RWPE2 (cell line): ENCODE data around the gene TLE3.

ENCODE experiments used
- ATAC-seq: fragments of 200-7000 bp; cut with Tn5 transposase; 3 replicates; pipeline ENCODE4 v1.9.1; 2021; ENCODE audit warnings: low read depth
- DNase-seq: peaks from one replicate; pipeline ENCODE4 v3.0.0-alpha.2; 2020; ENCODE audit warnings: low spot score
- H3K27ac ChIP-seq: fragments of 450-650 bp; 2 replicates; pipeline ENCODE4 v1.5.1; 2017; ENCODE audit warnings: mild to moderate bottlenecking; ENCODE audit not compliant: poor library complexity, severe bottlenecking
- H3K27me3 ChIP-seq: fragments of 250-450 bp; sonication (Bioruptor Pico); 2 replicates; pipeline ENCODE4 v1.5.1; 2021; ENCODE audit warnings: mild to moderate bottlenecking, moderate library complexity; ENCODE audit not compliant: insufficient read depth, poor library complexity, severe bottlenecking
- H3K36me3 ChIP-seq: fragments of 250-450 bp; sonication (Bioruptor Pico); 2 replicates; pipeline ENCODE4 v1.5.1; 2020; ENCODE audit warnings: low read depth, mild to moderate bottlenecking, moderate library complexity
- H3K4me1 ChIP-seq: fragments of 250-450 bp; sonication (Bioruptor Pico); 2 replicates; pipeline ENCODE4 v1.5.1; 2021; ENCODE audit warnings: mild to moderate bottlenecking, moderate library complexity; ENCODE audit not compliant: insufficient read depth, poor library complexity, severe bottlenecking
- H3K4me3 ChIP-seq: fragments of 250-450 bp; sonication (Bioruptor Pico); 2 replicates; pipeline ENCODE4 v1.5.1; 2021; ENCODE audit warnings: mild to moderate bottlenecking, moderate library complexity; ENCODE audit not compliant: severe bottlenecking
- H3K9me3 ChIP-seq: fragments of 250-450 bp; sonication (Bioruptor Pico); 2 replicates; pipeline ENCODE4 v1.5.1; 2021; ENCODE audit warnings: mild to moderate bottlenecking, moderate library complexity; ENCODE audit not compliant: severe bottlenecking
- TF ChIP-seq, protein P1 (sequence below): fragments of 450-650 bp; IDR thresholded peaks from one replicate; pipeline ENCODE4 v1.5.1; 2017; ENCODE audit warnings: mild to moderate bottlenecking, moderate library complexity; ENCODE audit not compliant: poor library complexity, severe bottlenecking

The TLE3 gene

DNA sequence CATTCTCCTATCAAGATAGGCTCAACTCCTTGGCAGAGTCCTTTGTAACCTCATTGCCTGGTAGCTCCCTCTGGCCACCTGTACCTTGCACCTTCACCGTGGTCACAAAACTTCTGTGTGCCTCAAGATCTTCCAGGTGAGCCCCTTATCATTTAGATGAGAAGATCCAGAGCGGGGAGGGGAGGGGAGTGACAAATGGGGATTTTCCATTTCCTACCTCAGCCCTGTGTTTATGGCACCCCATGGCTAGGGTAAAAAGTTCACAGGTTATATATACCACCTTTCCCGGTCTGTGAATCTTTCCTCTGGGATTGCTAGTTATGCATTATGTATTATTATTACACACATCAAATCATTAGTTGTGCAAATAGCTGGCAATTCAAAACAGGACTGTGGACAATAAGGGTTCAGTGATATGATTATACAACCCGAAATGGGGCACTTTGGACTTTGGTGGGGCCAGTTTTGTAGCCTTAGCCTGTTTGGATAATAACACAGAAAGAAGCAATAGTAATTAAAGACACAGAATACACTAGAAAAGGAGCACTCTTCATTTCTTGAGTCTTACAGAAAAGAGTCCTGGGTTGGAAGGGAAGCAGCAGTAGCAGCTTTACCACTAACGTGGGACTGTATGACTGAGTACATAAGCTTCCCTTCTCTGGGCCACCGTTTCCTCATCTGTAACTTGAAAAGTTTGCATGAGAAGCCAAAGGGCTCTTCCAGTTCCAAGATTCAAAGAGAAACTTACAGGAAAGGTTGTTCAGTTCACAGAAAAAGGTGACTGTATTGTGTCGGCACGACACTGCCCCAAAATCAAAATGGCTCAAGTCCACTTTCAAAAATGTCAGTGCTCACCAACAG lies 7.1 kb downstream of the TLE3 start:
- H3K36me3 ChIP-seq = peaks cover 81% of the 10 kb centered on the region
- H3K27ac ChIP-seq = no peak overlapping the region
- H3K4me3 ChIP-seq = no peak overlapping the region
- H3K4me1 ChIP-seq = peaks cover 35% of the 10 kb centered on the region
- no peaks in the 10 kb centered on the region for H3K27me3 ChIP-seq
- no peaks in the 10 kb centered on the region for H3K9me3 ChIP-seq
- TF ChIP-seq, protein P1, sequence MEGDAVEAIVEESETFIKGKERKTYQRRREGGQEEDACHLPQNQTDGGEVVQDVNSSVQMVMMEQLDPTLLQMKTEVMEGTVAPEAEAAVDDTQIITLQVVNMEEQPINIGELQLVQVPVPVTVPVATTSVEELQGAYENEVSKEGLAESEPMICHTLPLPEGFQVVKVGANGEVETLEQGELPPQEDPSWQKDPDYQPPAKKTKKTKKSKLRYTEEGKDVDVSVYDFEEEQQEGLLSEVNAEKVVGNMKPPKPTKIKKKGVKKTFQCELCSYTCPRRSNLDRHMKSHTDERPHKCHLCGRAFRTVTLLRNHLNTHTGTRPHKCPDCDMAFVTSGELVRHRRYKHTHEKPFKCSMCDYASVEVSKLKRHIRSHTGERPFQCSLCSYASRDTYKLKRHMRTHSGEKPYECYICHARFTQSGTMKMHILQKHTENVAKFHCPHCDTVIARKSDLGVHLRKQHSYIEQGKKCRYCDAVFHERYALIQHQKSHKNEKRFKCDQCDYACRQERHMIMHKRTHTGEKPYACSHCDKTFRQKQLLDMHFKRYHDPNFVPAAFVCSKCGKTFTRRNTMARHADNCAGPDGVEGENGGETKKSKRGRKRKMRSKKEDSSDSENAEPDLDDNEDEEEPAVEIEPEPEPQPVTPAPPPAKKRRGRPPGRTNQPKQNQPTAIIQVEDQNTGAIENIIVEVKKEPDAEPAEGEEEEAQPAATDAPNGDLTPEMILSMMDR = no peak
- DNase-seq = no peak
- no peak for ATAC-seq

DNA sequence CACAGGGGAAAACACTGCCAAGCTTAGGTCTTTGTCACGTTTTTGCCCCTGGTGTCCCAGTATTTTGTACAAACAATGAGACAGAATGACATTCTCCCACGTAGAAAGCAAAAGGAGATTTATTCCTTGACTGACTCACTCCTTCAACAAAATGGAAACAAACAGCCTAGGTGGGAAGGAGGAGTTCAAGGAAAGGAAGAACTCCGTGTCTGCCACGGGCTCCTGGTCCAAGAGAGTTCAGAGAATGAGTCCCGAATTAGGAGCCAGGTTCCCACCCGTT lies 8.1 kb downstream of the TLE3 start:
- no peak overlapping the region for H3K27ac ChIP-seq
- H3K36me3 ChIP-seq = peaks cover 86% of the 10 kb centered on the region
- ATAC-seq = no peak
- no peaks in the 10 kb centered on the region for H3K9me3 ChIP-seq
- H3K4me3 ChIP-seq = no peak overlapping the region
- DNase-seq = no peak
- H3K4me1 ChIP-seq = peaks cover 32% of the 10 kb centered on the region
- no peaks in the 10 kb centered on the region for H3K27me3 ChIP-seq
- TF ChIP-seq, protein P1 = no peak

DNA sequence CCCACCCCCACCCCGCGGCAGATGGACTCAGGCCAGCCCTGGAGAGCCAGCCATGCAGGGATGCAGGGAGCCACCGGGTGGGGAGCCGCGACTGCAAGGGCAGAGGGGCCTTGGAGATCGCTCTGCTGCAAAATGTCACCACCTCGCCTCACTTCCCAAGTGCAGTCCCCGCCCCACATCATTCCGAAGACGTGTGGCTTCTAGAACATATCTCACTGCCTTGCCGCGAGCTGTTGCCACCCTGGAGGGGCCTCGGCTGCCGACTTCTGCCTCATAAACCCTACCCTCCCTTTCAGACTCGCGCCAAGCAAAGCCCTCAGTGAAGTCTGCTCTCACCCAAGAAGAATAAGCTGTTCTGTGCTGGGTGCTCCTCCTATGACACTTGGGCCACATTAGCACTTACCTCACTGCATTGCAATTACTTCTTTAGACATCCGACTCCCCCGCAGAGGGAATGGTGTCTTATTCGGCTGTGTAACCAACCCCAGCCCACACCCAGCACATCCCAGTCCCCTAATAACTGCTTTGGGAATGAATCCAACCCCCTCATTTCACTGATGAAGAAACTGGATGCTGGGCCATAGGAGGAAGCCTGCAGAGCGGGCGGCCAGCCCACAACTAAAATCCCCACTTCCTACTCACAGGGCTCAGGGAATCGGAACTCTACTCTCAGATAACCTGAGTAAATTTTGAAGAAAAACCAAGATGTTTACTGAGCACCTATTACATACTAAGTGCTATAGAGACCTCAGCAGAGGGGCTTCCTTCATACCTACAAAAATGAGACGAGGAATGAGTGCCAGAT lies 8.6 kb downstream of the TLE3 start:
- Histone ChIP-seq H3K4me1 (peaks cover 27% of the 10 kb centered on the region), H3K27ac (no peak overlapping the region), H3K36me3 (peaks cover 86% of the 10 kb centered on the region), H3K4me3 (no peak overlapping the region), H3K9me3 (no peaks in the 10 kb centered on the region), H3K27me3 (no peaks in the 10 kb centered on the region)
- TF ChIP-seq, protein P1 = no peak
- ATAC-seq = no peak
- DNase-seq = no peak

DNA sequence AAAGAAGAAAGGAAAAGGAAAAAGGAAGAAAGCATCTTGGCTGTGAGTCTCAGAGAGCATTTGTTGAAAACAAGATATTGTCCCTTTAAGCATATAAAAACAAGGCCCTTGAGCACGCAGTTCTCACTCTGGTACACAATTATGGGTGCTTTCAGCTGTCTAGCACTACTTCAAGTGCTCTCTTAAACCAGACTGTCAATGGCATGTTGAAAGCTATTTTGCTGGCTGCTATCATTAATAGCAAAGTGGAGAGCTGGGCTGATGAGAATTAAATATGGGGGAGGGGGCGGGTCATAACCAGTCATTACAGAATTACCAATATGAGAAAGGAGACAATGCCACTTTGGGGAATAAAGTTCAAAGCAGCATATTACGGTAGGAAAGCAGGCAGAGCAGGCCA lies 9.3 kb downstream of the TLE3 start:
- DNase-seq (no peak), ATAC-seq (no peak)
- Histone ChIP-seq H3K27ac (no peak overlapping the region), H3K36me3 (peaks cover 85% of the 10 kb centered on the region), H3K27me3 (no peaks in the 10 kb centered on the region), H3K4me1 (peaks cover 20% of the 10 kb centered on the region), H3K9me3 (no peaks in the 10 kb centered on the region), H3K4me3 (no peak overlapping the region)
- TF ChIP-seq, protein P1 = no peak
